Loucy (cell line): ENCODE results near the gene SEMA7A.

Source experiments
- CTCF ChIP-seq: fragments of 200-600 bp; sonication (generic); conservative IDR thresholded peaks from 2 replicates; pipeline ENCODE4 v1.5.1; 2014; ENCODE audit warnings: mild to moderate bottlenecking, antibody characterized with exemption, low read length
- EZH2phosphoT487 ChIP-seq: fragments of 200-600 bp; IDR thresholded peaks from 2 replicates; pipeline ENCODE4 v1.6.1; 2018; ENCODE audit warnings: antibody characterized with exemption, mild to moderate bottlenecking, moderate library complexity, borderline replicate concordance

- TF ChIP-seq CTCF (no peak), EZH2phosphoT487 (no peak)
These were observed 8.8 kb upstream of the SEMA7A start for GRCh38 chr15:74442604-74443003.
